Measurements from ENCODE around the gene EPB41L2. TPM values are rescaled to one million over a fixed set of nuclear protein-coding genes. Genes with fewer than 3 reads are reported as not detected.

EPB41L2 gene
- total RNA-seq, 1 experiment from 2014 or later, result 106 TPM

DNA sequence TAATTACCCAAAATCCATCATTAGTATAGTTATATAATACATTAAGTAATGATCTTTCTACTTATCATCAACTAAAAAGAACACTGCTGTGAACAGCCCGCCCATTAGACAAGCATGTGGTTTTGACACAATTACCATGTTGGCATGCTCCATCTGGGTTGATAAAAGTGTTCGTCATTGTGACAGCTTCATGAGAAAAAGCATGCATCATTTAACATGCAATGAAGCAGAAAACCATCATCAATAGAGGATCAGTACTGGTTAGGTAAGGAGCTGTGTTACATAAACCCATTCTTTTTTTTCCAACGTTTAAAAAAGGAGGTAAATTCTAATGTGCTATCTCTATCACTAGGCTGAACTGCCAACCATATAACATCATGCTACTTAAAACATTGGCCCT, 101.9 kb downstream of the EPB41L2 start:
- CTCF ChIA-PET, result no interaction called here
- Mint-ChIP-seq H3K4me3 (no peak overlapping the region), H3K27ac (no peak overlapping the region), H3K4me1 (peaks cover 18% of the 10 kb centered on the region), H3K9me3 (no peaks in the 10 kb centered on the region), H3K27me3 (ENCODE audit: low read depth) (no peaks in the 10 kb centered on the region), H3K36me3 (peaks cover 3% of the 10 kb centered on the region; the same call in 1 of the 2 replicates)
- TF ChIP-seq, protein P1, sequence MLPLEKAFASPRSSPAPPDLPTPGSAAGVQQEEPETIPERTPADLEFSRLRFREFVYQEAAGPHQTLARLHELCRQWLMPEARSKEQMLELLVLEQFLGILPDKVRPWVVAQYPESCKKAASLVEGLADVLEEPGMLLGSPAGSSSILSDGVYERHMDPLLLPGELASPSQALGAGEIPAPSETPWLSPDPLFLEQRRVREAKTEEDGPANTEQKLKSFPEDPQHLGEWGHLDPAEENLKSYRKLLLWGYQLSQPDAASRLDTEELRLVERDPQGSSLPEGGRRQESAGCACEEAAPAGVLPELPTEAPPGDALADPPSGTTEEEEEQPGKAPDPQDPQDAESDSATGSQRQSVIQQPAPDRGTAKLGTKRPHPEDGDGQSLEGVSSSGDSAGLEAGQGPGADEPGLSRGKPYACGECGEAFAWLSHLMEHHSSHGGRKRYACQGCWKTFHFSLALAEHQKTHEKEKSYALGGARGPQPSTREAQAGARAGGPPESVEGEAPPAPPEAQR (CRISPR knock-in tag; IDR thresholded peaks at IDR 0.05), result no peak
- TF ChIP-seq ZNF423 (CRISPR knock-in tag; IDR thresholded peaks at IDR 0.05), result no peak
- TF ChIP-seq RELA (CRISPR knock-in tag; IDR thresholded peaks at IDR 0.05; ENCODE audit: borderline replicate concordance), result no peak
- TF ChIP-seq FOXJ3 (CRISPR knock-in tag; IDR thresholded peaks at IDR 0.05; ENCODE audit: borderline replicate concordance), result no peak
- TF ChIP-seq NR1H2 (CRISPR knock-in tag; IDR thresholded peaks at IDR 0.05), result no peak
- TF ChIP-seq ZNF671 (CRISPR knock-in tag; IDR thresholded peaks at IDR 0.05), result no peak
- TF ChIP-seq EMX1 (CRISPR knock-in tag; IDR thresholded peaks at IDR 0.05), result no peak
- no peak for TF ChIP-seq ATF1 (CRISPR knock-in tag; IDR thresholded peaks at IDR 0.05)
- TF ChIP-seq, protein P2, sequence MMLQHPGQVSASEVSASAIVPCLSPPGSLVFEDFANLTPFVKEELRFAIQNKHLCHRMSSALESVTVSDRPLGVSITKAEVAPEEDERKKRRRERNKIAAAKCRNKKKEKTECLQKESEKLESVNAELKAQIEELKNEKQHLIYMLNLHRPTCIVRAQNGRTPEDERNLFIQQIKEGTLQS (CRISPR knock-in tag; conservative IDR thresholded peaks at IDR 0.05), result no peak
- TF ChIP-seq, protein P3, sequence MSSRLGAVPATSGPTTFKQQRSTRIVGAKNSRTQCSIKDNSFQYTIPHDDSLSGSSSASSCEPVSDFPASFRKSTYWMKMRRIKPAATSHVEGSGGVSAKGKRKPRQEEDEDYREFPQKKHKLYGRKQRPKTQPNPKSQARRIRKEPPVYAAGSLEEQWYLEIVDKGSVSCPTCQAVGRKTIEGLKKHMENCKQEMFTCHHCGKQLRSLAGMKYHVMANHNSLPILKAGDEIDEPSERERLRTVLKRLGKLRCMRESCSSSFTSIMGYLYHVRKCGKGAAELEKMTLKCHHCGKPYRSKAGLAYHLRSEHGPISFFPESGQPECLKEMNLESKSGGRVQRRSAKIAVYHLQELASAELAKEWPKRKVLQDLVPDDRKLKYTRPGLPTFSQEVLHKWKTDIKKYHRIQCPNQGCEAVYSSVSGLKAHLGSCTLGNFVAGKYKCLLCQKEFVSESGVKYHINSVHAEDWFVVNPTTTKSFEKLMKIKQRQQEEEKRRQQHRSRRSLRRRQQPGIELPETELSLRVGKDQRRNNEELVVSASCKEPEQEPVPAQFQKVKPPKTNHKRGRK (CRISPR knock-in tag; IDR thresholded peaks at IDR 0.05; ENCODE audit: borderline replicate concordance), result no peak
- no peak for TF ChIP-seq SOX15 (CRISPR knock-in tag; IDR thresholded peaks at IDR 0.05)
- DNase-seq (ENCODE audit: low spot score) (no peak), ATAC-seq (no peak)
- POLR2A ChIA-PET, result interaction anchor here (0.6 kb wide), 1 partner anchor 154 kb away, joined by 3 read pairs; no protein-coding TSS in a partner anchor

DNA sequence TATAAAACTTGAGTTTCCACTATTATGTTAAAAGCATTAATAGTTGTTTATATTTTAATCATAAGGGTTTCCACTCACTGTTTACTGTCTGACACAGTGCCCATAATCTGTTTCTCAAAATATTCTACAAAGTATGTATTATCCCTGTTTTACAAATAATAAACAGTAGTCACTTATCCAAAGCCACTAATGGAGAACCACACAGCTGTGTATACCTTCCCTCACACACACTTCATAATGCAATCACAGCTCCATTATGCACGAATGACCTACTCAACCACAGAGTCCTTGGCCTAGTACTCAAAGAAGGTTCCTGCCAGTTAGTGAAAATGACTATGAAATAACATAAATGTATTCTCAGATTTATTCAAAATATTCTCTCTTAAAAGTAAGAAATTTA, 103.1 kb downstream of the EPB41L2 start:
- Mint-ChIP-seq H3K27ac (no peak overlapping the region), H3K27me3 (ENCODE audit: low read depth) (no peaks in the 10 kb centered on the region), H3K4me1 (peaks cover 11% of the 10 kb centered on the region), H3K36me3 (peaks cover 6% of the 10 kb centered on the region), H3K9me3 (no peaks in the 10 kb centered on the region), H3K4me3 (no peak overlapping the region)
- DNase-seq (ENCODE audit: low spot score) (no peak), ATAC-seq (no peak)
- CTCF ChIA-PET, result no interaction called here
- POLR2A ChIA-PET, result no interaction called here
- TF ChIP-seq, protein P4, sequence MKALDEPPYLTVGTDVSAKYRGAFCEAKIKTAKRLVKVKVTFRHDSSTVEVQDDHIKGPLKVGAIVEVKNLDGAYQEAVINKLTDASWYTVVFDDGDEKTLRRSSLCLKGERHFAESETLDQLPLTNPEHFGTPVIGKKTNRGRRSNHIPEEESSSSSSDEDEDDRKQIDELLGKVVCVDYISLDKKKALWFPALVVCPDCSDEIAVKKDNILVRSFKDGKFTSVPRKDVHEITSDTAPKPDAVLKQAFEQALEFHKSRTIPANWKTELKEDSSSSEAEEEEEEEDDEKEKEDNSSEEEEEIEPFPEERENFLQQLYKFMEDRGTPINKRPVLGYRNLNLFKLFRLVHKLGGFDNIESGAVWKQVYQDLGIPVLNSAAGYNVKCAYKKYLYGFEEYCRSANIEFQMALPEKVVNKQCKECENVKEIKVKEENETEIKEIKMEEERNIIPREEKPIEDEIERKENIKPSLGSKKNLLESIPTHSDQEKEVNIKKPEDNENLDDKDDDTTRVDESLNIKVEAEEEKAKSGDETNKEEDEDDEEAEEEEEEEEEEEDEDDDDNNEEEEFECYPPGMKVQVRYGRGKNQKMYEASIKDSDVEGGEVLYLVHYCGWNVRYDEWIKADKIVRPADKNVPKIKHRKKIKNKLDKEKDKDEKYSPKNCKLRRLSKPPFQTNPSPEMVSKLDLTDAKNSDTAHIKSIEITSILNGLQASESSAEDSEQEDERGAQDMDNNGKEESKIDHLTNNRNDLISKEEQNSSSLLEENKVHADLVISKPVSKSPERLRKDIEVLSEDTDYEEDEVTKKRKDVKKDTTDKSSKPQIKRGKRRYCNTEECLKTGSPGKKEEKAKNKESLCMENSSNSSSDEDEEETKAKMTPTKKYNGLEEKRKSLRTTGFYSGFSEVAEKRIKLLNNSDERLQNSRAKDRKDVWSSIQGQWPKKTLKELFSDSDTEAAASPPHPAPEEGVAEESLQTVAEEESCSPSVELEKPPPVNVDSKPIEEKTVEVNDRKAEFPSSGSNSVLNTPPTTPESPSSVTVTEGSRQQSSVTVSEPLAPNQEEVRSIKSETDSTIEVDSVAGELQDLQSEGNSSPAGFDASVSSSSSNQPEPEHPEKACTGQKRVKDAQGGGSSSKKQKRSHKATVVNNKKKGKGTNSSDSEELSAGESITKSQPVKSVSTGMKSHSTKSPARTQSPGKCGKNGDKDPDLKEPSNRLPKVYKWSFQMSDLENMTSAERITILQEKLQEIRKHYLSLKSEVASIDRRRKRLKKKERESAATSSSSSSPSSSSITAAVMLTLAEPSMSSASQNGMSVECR (CRISPR knock-in tag; IDR thresholded peaks at IDR 0.05; ENCODE audit: borderline replicate concordance), result no peak
- TF ChIP-seq, protein P1 (CRISPR knock-in tag; IDR thresholded peaks at IDR 0.05), result no peak
- TF ChIP-seq, protein P5, sequence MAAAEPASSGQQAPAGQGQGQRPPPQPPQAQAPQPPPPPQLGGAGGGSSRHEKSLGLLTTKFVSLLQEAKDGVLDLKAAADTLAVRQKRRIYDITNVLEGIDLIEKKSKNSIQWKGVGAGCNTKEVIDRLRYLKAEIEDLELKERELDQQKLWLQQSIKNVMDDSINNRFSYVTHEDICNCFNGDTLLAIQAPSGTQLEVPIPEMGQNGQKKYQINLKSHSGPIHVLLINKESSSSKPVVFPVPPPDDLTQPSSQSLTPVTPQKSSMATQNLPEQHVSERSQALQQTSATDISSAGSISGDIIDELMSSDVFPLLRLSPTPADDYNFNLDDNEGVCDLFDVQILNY (CRISPR knock-in tag; IDR thresholded peaks at IDR 0.05), result no peak
- TF ChIP-seq, protein P6, sequence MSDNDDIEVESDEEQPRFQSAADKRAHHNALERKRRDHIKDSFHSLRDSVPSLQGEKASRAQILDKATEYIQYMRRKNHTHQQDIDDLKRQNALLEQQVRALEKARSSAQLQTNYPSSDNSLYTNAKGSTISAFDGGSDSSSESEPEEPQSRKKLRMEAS (CRISPR knock-in tag; IDR thresholded peaks at IDR 0.05), result no peak
- TF ChIP-seq ZNF396 (CRISPR knock-in tag; IDR thresholded peaks at IDR 0.05; ENCODE audit: borderline replicate concordance) (no peak), RORB (CRISPR knock-in tag; IDR thresholded peaks at IDR 0.05) (no peak), TCF7 (CRISPR knock-in tag; IDR thresholded peaks at IDR 0.05; ENCODE audit: low read depth) (no peak), HMGA2 (CRISPR knock-in tag; IDR thresholded peaks at IDR 0.05) (no peak)
- TF ChIP-seq, protein P2 (CRISPR knock-in tag; conservative IDR thresholded peaks at IDR 0.05), result no peak
- TF ChIP-seq, protein P7, sequence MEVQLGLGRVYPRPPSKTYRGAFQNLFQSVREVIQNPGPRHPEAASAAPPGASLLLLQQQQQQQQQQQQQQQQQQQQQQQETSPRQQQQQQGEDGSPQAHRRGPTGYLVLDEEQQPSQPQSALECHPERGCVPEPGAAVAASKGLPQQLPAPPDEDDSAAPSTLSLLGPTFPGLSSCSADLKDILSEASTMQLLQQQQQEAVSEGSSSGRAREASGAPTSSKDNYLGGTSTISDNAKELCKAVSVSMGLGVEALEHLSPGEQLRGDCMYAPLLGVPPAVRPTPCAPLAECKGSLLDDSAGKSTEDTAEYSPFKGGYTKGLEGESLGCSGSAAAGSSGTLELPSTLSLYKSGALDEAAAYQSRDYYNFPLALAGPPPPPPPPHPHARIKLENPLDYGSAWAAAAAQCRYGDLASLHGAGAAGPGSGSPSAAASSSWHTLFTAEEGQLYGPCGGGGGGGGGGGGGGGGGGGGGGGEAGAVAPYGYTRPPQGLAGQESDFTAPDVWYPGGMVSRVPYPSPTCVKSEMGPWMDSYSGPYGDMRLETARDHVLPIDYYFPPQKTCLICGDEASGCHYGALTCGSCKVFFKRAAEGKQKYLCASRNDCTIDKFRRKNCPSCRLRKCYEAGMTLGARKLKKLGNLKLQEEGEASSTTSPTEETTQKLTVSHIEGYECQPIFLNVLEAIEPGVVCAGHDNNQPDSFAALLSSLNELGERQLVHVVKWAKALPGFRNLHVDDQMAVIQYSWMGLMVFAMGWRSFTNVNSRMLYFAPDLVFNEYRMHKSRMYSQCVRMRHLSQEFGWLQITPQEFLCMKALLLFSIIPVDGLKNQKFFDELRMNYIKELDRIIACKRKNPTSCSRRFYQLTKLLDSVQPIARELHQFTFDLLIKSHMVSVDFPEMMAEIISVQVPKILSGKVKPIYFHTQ (CRISPR knock-in tag; IDR thresholded peaks at IDR 0.05), result no peak
